Measurements from ENCODE around the gene TOGARAM2.

TOGARAM2 gene

GRCh38 chr2:28981016-28981441 is at the start of gene TOGARAM2:
Gene TOGARAM2 (plus strand): TSS chr2:28981298. CDS start chr2:28994835, 13,537 bp downstream.
- Histone ChIP-seq H3K27ac (ENCODE audit: extremely low read depth, low read depth, low read length) (no peak within 1 kb of the TSS), H3K4me3 (ENCODE audit: low read depth, low read length) (no peak within 1 kb of the TSS), H3K4me1 (ENCODE audit: control insufficient read depth, insufficient read depth, low read length) (no peaks in the 10 kb centered on the region), H3K36me3 (ENCODE audit: control insufficient read depth in 2 of 2, insufficient read depth in 1 of 2, low read length in 2 of 2) (no peaks in the 10 kb centered on the region), H3K9me3 (ENCODE audit: control insufficient read depth, insufficient read depth, low read depth, low read length) (no peaks in the 10 kb centered on the region)
- TF ChIP-seq ZNF473 (tag by site-specific recombination; IDR thresholded peaks at IDR 0.05) (no peak), ZNF416 (tag by site-specific recombination; IDR thresholded peaks at IDR 0.05) (no peak), OVOL3 (tag by site-specific recombination; IDR thresholded peaks at IDR 0.05) (no peak), ZNF670 (tag by site-specific recombination; IDR thresholded peaks at IDR 0.05; ENCODE audit: low read depth) (no peak), ZNF239 (tag by site-specific recombination; IDR thresholded peaks at IDR 0.05) (no peak), KLF8 (tag by site-specific recombination; IDR thresholded peaks at IDR 0.05) (no peak), ZNF514 (tag by site-specific recombination; IDR thresholded peaks at IDR 0.05) (no peak), ZNF140 (tag by site-specific recombination; IDR thresholded peaks at IDR 0.05) (no peak), INSM2 (tag by site-specific recombination; IDR thresholded peaks at IDR 0.05) (no peak), FEZF1 (tag by site-specific recombination; IDR thresholded peaks at IDR 0.05) (no peak), ZNF558 (tag by site-specific recombination; IDR thresholded peaks at IDR 0.05) (no peak), ZNF658 (tag by site-specific recombination; IDR thresholded peaks at IDR 0.05) (no peak), ZNF639 (tag by site-specific recombination; IDR thresholded peaks at IDR 0.05) (no peak), ZFHX2 (tag by site-specific recombination; conservative IDR thresholded peaks at IDR 0.05) (no peak)
- ChIA-PET POLR2A (interaction anchor here (1.5 kb wide), 1 partner anchor 10 kb away, joined by 3 read pairs; no protein-coding TSS in a partner anchor), CTCF (interaction anchor here (0.6 kb wide), 1 partner anchor 22 kb away, joined by 3 read pairs; no protein-coding TSS in a partner anchor)

GRCh38 chr2:28934769-28935168 is 46.3 kb upstream of the TOGARAM2 start:
- no peak overlapping the region for H3K4me3 ChIP-seq (ENCODE audit: low read depth, low read length)
- peaks cover 57 to 100% of the 10 kb centered on the region in 2 experiments for H3K36me3 ChIP-seq (ENCODE audit: control insufficient read depth in 2 of 2, insufficient read depth in 1 of 2, low read length in 2 of 2)
- TF ChIP-seq ELK4 (IDR thresholded peaks at IDR 0.05; ENCODE audit: borderline replicate concordance, low read depth, low read length): no peak
- TF ChIP-seq ZNF366 (tag by site-specific recombination; conservative IDR thresholded peaks at IDR 0.05): no peak
- no peak for TF ChIP-seq MEIS1 (CRISPR knock-in tag; IDR thresholded peaks at IDR 0.05; ENCODE audit: borderline replicate concordance)
- TF ChIP-seq ZNF701 (tag by site-specific recombination; IDR thresholded peaks at IDR 0.05): no peak
- no peak for TF ChIP-seq ZNF112 (tag by site-specific recombination; IDR thresholded peaks at IDR 0.05)
- TF ChIP-seq PRDM1 (tag by site-specific recombination; IDR thresholded peaks at IDR 0.05): no peak
- TF ChIP-seq ZFP3 (tag by site-specific recombination; IDR thresholded peaks at IDR 0.05; ENCODE audit: low read depth): no peak
- H3K9me3 ChIP-seq (ENCODE audit: control insufficient read depth, insufficient read depth, low read depth, low read length): no peaks in the 10 kb centered on the region
- ChIA-PET POLR2A (interaction anchor here (0.6 kb wide), 1 partner anchor 368 kb away, joined by 6 read pairs; no protein-coding TSS in a partner anchor), CTCF (no interaction called here)
- H3K4me1 ChIP-seq (ENCODE audit: control insufficient read depth, insufficient read depth, low read length): no peaks in the 10 kb centered on the region
- H3K27ac ChIP-seq (ENCODE audit: extremely low read depth, low read depth, low read length): no peak overlapping the region
